B cell (primary cell): ENCODE measurements around the gene PRTN3. TPM values are rescaled to one million over a fixed set of nuclear protein-coding genes. Genes with fewer than 3 reads are reported as not detected.
A peak's percentile ranks its signal among the peaks of the same experiment; 100 is the strongest.

Experiments used
- ATAC-seq: fragments of 200-7000 bp; cut with Tn5 transposase; one replicate; pipeline ENCODE4 v1.10.0; 2021; ENCODE audit warnings: low read depth, mild to moderate bottlenecking, moderate number of reproducible peaks, moderate library complexity
- CTCF ChIA-PET: fragments of 350-600 bp; sonication (Branson Sonifier 250); formaldehyde crosslinking; loops from one replicate; lab custom pipeline; 2021; ENCODE audit warnings: antibody characterized with exemption, inconsistent platforms; lab: Charles Lee
- POLR2A ChIA-PET: fragments of 350-600 bp; sonication (Branson Sonifier 250); formaldehyde crosslinking; loops from one replicate; lab custom pipeline; 2021; ENCODE audit warnings: antibody characterized with exemption; lab: Charles Lee
- DNase-seq: peaks from one replicate; pipeline ENCODE4 v3.0.0; 2013
- H2AFZ ChIP-seq: 2 replicates; pipeline ENCODE4 v1.6.1; 2012; ENCODE audit warnings: mild to moderate bottlenecking, low read depth, low read length; ENCODE audit not compliant: insufficient read depth, poor library complexity, severe bottlenecking
- H3K27ac ChIP-seq, 2 donors: 1 replicate in 1 of 2; 2 replicates in 1 of 2; pipeline ENCODE4 v1.5.1; 2012 to 2013; ENCODE audit warnings: low read length in 2 of 2, mild to moderate bottlenecking in 2 of 2, moderate library complexity in 1 of 2
- H3K27me3 ChIP-seq, 4 experiments: fragments of 200-600 bp in 1 of 4; sonication (generic) in 1 of 4; replicated peaks in 1 of 4; 1 replicate in 2 of 4; 2 replicates in 2 of 4; pipeline versions ENCODE4 v1.6.1 to v1.7.0; 2013 to 2016; ENCODE audit warnings: low read length in 3 of 4, mild to moderate bottlenecking in 2 of 4, mixed read lengths in 1 of 4, moderate library complexity in 1 of 4; ENCODE audit not compliant: insufficient read depth in 4 of 4, control insufficient read depth in 3 of 4; ENCODE audit errors: control extremely low read depth in 1 of 4
- H3K36me3 ChIP-seq, 2 experiments: replicated peaks in 1 of 2; 1 replicate in 1 of 2; 2 replicates in 1 of 2; pipeline versions ENCODE4 v1.6.1 to v1.7.1; 2013; ENCODE audit warnings: low read length in 1 of 2; ENCODE audit not compliant: insufficient read depth in 2 of 2, control insufficient read depth in 1 of 2; ENCODE audit errors: control extremely low read depth in 1 of 2, extremely low read depth in 1 of 2
- H3K4me1 ChIP-seq, 2 donors: fragments of 200-600 bp in 1 of 2; sonication (generic) in 1 of 2; 1 replicate in 1 of 2; 2 replicates in 1 of 2; pipeline versions ENCODE4 v1.5.1 to v1.6.1; 2013 to 2017; ENCODE audit warnings: low read length in 2 of 2; ENCODE audit not compliant: control insufficient read depth in 2 of 2, insufficient read depth in 2 of 2
- H3K4me2 ChIP-seq: replicated peaks from 2 replicates; pipeline ENCODE3; 2012; ENCODE audit warnings: mild to moderate bottlenecking, low read depth, low read length; ENCODE audit not compliant: poor library complexity, severe bottlenecking
- H3K4me3 ChIP-seq, 5 experiments: fragments of 200-600 bp in 1 of 5; sonication (generic) in 1 of 5; 1 replicate in 3 of 5; 2 replicates in 2 of 5; pipeline versions ENCODE4 v1.5.1 to v1.7.0; 2011 to 2016; ENCODE audit warnings: low read length in 4 of 5, mild to moderate bottlenecking in 4 of 5, low read depth in 2 of 5, control low read depth in 1 of 5, moderate library complexity in 1 of 5; ENCODE audit not compliant: insufficient read depth in 1 of 5; ENCODE audit errors: control extremely low read depth in 1 of 5, extremely low read depth in 1 of 5
- H3K79me2 ChIP-seq: fragments of 200-600 bp; sonication (generic); one replicate; pipeline ENCODE4 v1.6.0; 2016; ENCODE audit warnings: low read length; ENCODE audit not compliant: control insufficient read depth, insufficient read depth
- H3K9ac ChIP-seq: fragments of 200-600 bp; sonication (generic); 2 replicates; pipeline ENCODE4 v1.6.1; 2017; ENCODE audit warnings: mild to moderate bottlenecking, low read length, moderate library complexity
- H3K9me3 ChIP-seq, 3 donors: one replicate each; pipeline versions ENCODE4 v1.6.1 to v1.7.1; 2013; ENCODE audit warnings: low read length in 2 of 3; ENCODE audit not compliant: control insufficient read depth in 2 of 3, insufficient read depth in 1 of 3; ENCODE audit errors: control extremely low read depth in 1 of 3
- H4K20me1 ChIP-seq: 2 replicates; pipeline ENCODE4 v1.6.0; 2012; ENCODE audit warnings: mild to moderate bottlenecking, low read length; ENCODE audit not compliant: insufficient read depth, control insufficient read depth, poor library complexity, severe bottlenecking
- H3K27ac Mint-ChIP-seq: one replicate; pipeline ENCODE4 v1.8.0; 2021; ENCODE audit warnings: mixed read lengths
- H3K27me3 Mint-ChIP-seq: one replicate; pipeline ENCODE4 v1.8.0; 2021; ENCODE audit warnings: mixed read lengths
- H3K4me1 Mint-ChIP-seq: one replicate; pipeline ENCODE4 v1.8.0; 2021; ENCODE audit warnings: mixed read lengths
- H3K4me3 Mint-ChIP-seq: one replicate; pipeline ENCODE4 v1.8.0; 2021; ENCODE audit warnings: mixed read lengths
- H3K9me3 Mint-ChIP-seq: one replicate; pipeline ENCODE4 v1.8.0; 2022; ENCODE audit warnings: mixed read lengths; ENCODE audit not compliant: insufficient read depth
- CTCF ChIP-seq: fragments of 200-600 bp; IDR thresholded peaks from one replicate; pipeline ENCODE4 v1.8.0; 2022; ENCODE audit warnings: antibody characterized with exemption, mild to moderate bottlenecking
- EZH2 ChIP-seq: IDR thresholded peaks from 2 replicates; pipeline ENCODE4 v1.6.1; 2012; ENCODE audit warnings: borderline replicate concordance, low read depth, mild to moderate bottlenecking, moderate library complexity, low read length; ENCODE audit not compliant: insufficient read depth, poor library complexity, severe bottlenecking
- WGBS: methylation state at CpG from one replicate; pipeline ENCODE4 v1.1.5; 2013; ENCODE audit warnings: missing lambda C conversion rate; ENCODE audit not compliant: insufficient coverage; 5-methylcytosine and 5-hydroxymethylcytosine counted together
- intact Hi-C: fragments of 100-400 bp; cut with micrococcal nuclease; formaldehyde crosslinking; loops from one replicate; pipeline ENCODE4 v1.10.0; 2022
- polyA plus RNA-seq: library from polyadenylated mRNA; depleted of rRNA; stranded (reverse); fragments of >200 nt; gene quantifications from 2 replicates; pipeline ENCODE4 v1.2.3, GENCODE V29; 2012
- total RNA-seq, 2 donors: library from RNA; stranded (reverse); fragments of 120-200 nt in 1 of 2; gene quantifications; 1 replicate in 1 of 2; 2 replicates in 1 of 2; pipeline versions ENCODE4 v1.2.3 to v1.2.4, GENCODE V29; 2013 to 2022

Gene PRTN3
- total and polyA plus RNA-seq, 2 donors (not counting 1 experiment from before 2014, with no cell fraction given): not detected

GRCh38 chr19:858284-858683 is 17.5 kb downstream of the PRTN3 start:
- POLR2A ChIA-PET: interaction anchor here (0.5 to 0.6 kb wide), 2 partner anchors 337 to 961 kb away, joined by 3 to 9 read pairs; no protein-coding TSS in a partner anchor
- no peak overlapping the region for H2AFZ ChIP-seq
- intact Hi-C loops: no loop called here

More at GRCh38 chr19:858284-858683, 17.5 kb downstream of the PRTN3 start:
- Histone ChIP-seq H3K4me3 (no peak overlapping the region), H3K36me3 (no peaks in the 10 kb centered on the region), H3K4me1 (peaks cover 20 to 34% of the 10 kb centered on the region in 2 donors), H4K20me1 (no peaks in the 10 kb centered on the region), H3K27ac (no peak overlapping the region), H3K27me3 (peaks cover 0 to 37% (median 8%) of the 10 kb centered on the region in 4 experiments), H3K79me2 (no peaks in the 10 kb centered on the region), H3K9me3 (peaks cover 0 to 38% (median 0%) of the 10 kb centered on the region in 3 donors), H3K9ac (no peak overlapping the region), H3K4me2 (no peak overlapping the region)
- peak; percentile 28 for DNase-seq
- no peak for ATAC-seq
- CTCF ChIA-PET: interaction anchor here (0.7 to 7.5 kb wide), 7 partner anchors 11 to 126 kb away, joined by 3 to 72 read pairs (median 4); partner anchors contain the start of genes MED16, RNU6-9 and WDR18
- H3K27me3 Mint-ChIP-seq: peaks cover 7% of the 10 kb centered on the region
- no peak overlapping the region for H3K4me3 Mint-ChIP-seq
- H3K27ac Mint-ChIP-seq: no peak overlapping the region
- H3K9me3 Mint-ChIP-seq: no peaks in the 10 kb centered on the region
- TF ChIP-seq EZH2: no peak
- no peak for TF ChIP-seq CTCF
- WGBS: 90% methylated on average over 2 of the region's 9 CpGs
- H3K4me1 Mint-ChIP-seq: peaks cover 12% of the 10 kb centered on the region
